Measurements from ENCODE around the gene NOL6.
"Not testable (repeated sequence)": the region's sequence is repeated elsewhere in the genome, so short reads cannot be mapped to it uniquely, and the experiment has no call there.

The NOL6 gene

GRCh38 chr9:33469891-33470290 is 3.8 kb downstream of the NOL6 start:
- DNase-seq = no peak

- no peak for DNase-seq
These were observed 4.7 kb downstream of the NOL6 start for GRCh38 chr9:33468797-33469621.

GRCh38 chr9:33468215-33468730 is 5.5 kb downstream of the NOL6 start:
- no peak for DNase-seq

GRCh38 chr9:33467526-33467925 is 6.2 kb downstream of the NOL6 start:
- DNase-seq = no peak

- no peak for DNase-seq
These were observed 6.9 kb downstream of the NOL6 start for GRCh38 chr9:33466565-33467495.

- no peak for DNase-seq
These were observed 7.8 kb downstream of the NOL6 start for GRCh38 chr9:33465596-33466564.

GRCh38 chr9:33465096-33465495 is 8.6 kb downstream of the NOL6 start:
- no peak for DNase-seq

GRCh38 chr9:33464045-33464636 is 9.6 kb downstream of the NOL6 start:
- peak; percentile 63 for DNase-seq

GRCh38 chr9:33463151-33463550 is 10.6 kb downstream of the NOL6 start:
- no peak for DNase-seq

- no peak for DNase-seq
These were observed 12.2 kb downstream of the NOL6 start for GRCh38 chr9:33461492-33461891.

GRCh38 chr9:33460854-33461253 is 12.9 kb downstream of the NOL6 start:
- DNase-seq = no peak

- no peak for DNase-seq
These were observed 14.6 kb downstream of the NOL6 start for GRCh38 chr9:33459115-33459514.

GRCh38 chr9:33458444-33458843 is 15.3 kb downstream of the NOL6 start:
- no peak for DNase-seq

- no peak for DNase-seq
These were observed 17.8 kb downstream of the NOL6 start for GRCh38 chr9:33455945-33456344.

GRCh38 chr9:33455456-33455855 is 18.3 kb downstream of the NOL6 start:
- not testable (repeated sequence) for DNase-seq

GRCh38 chr9:33454661-33455026 is 19.1 kb downstream of the NOL6 start:
- not testable (repeated sequence) for DNase-seq

- no peak for DNase-seq
These were observed 19.6 kb downstream of the NOL6 start for GRCh38 chr9:33453999-33454660.

- no peak for DNase-seq
These were observed 20.4 kb downstream of the NOL6 start for GRCh38 chr9:33453286-33453860.

GRCh38 chr9:33452828-33453271 is 20.9 kb downstream of the NOL6 start:
- no peak for DNase-seq

- DNase-seq = no peak
These were observed 23.0 kb downstream of the NOL6 start for GRCh38 chr9:33450621-33451146.

- DNase-seq = no peak
These were observed 24.0 kb downstream of the NOL6 start for GRCh38 chr9:33449715-33450114.
